KOPT-K1 (cell line): ENCODE data around the gene SYMPK.
"Not testable (repeated sequence)": the region's sequence is repeated elsewhere in the genome, so short reads cannot be mapped to it uniquely, and the experiment has no call there.

Source experiments
- H3K27ac ChIP-seq: fragments of 200-600 bp; sonication (generic); 2 replicates; pipeline ENCODE4 v1.5.1; 2016; ENCODE audit warnings: antibody characterized with exemption, mild to moderate bottlenecking, low read depth, low read length; ENCODE audit not compliant: poor library complexity, severe bottlenecking
- H3K36me3 ChIP-seq: fragments of 200-600 bp; sonication (generic); 2 replicates; pipeline ENCODE4 v1.5.1; 2017; ENCODE audit warnings: antibody characterized with exemption, mild to moderate bottlenecking, low read length, moderate library complexity; ENCODE audit not compliant: insufficient read depth
- H3K9me3 ChIP-seq: fragments of 200-600 bp; sonication (generic); 2 replicates; pipeline ENCODE4 v1.5.1; 2017; ENCODE audit warnings: antibody characterized with exemption, low read length, mild to moderate bottlenecking; ENCODE audit not compliant: insufficient read depth, poor library complexity, severe bottlenecking

The SYMPK gene

GRCh38 chr19:45862564-45863334 lies at the start of gene SYMPK:
TSS of gene SYMPK (minus strand) at chr19:45863147. CDS start at chr19:45854495, 8,652 bp downstream.
- H3K9me3 ChIP-seq: no peaks in the 10 kb centered on the region
- peaks cover 35% of the 10 kb centered on the region for H3K36me3 ChIP-seq
- peak within 1 kb of the TSS; percentile 78 for H3K27ac ChIP-seq

GRCh38 chr19:45911291-45911690 lies 48.3 kb upstream of the SYMPK start:
- Histone ChIP-seq H3K27ac (no peak overlapping the region), H3K36me3 (no peaks in the 10 kb centered on the region), H3K9me3 (no peaks in the 10 kb centered on the region)

GRCh38 chr19:45908956-45909355 lies 46.0 kb upstream of the SYMPK start:
- Histone ChIP-seq H3K27ac (no peak overlapping the region), H3K9me3 (no peaks in the 10 kb centered on the region), H3K36me3 (no peaks in the 10 kb centered on the region)

- no peaks in the 10 kb centered on the region for H3K36me3 ChIP-seq
- no peak overlapping the region for H3K27ac ChIP-seq
- no peaks in the 10 kb centered on the region for H3K9me3 ChIP-seq
Measured at GRCh38 chr19:45906221-45906620, 43.3 kb upstream of the SYMPK start.

- Histone ChIP-seq H3K9me3 (no peaks in the 10 kb centered on the region), H3K27ac (no peak overlapping the region), H3K36me3 (peaks cover 6% of the 10 kb centered on the region; the same call in 1 of the 2 replicates)
Measured at GRCh38 chr19:45905011-45905410, 42.1 kb upstream of the SYMPK start.

GRCh38 chr19:45902651-45903625 lies 40.0 kb upstream of the SYMPK start:
- H3K9me3 ChIP-seq: no peaks in the 10 kb centered on the region
- H3K27ac ChIP-seq: peak overlapping the region; percentile 83
- H3K36me3 ChIP-seq: peaks cover 26% of the 10 kb centered on the region

- Histone ChIP-seq H3K9me3 (no peaks in the 10 kb centered on the region), H3K27ac (peak within 1 kb of the TSS; percentile 83), H3K36me3 (peaks cover 33% of the 10 kb centered on the region)
Measured at GRCh38 chr19:45901912-45902650, 39.1 kb upstream of the SYMPK start, which contains the start of gene MYPOP. TSS of gene MYPOP (minus strand) at chr19:45902613. CDS start at chr19:45901773, 840 bp downstream.

GRCh38 chr19:45901432-45901911 lies 38.5 kb upstream of the SYMPK start:
- H3K27ac ChIP-seq: peak overlapping the region; percentile 83
- H3K9me3 ChIP-seq: no peaks in the 10 kb centered on the region
- H3K36me3 ChIP-seq: peaks cover 34% of the 10 kb centered on the region

- Histone ChIP-seq H3K9me3 (no peaks in the 10 kb centered on the region), H3K27ac (no peak overlapping the region), H3K36me3 (peaks cover 39% of the 10 kb centered on the region)
Measured at GRCh38 chr19:45900738-45901431, 37.9 kb upstream of the SYMPK start.

GRCh38 chr19:45899919-45900589 lies 37.1 kb upstream of the SYMPK start:
- H3K36me3 ChIP-seq: peaks cover 47% of the 10 kb centered on the region
- no peak overlapping the region for H3K27ac ChIP-seq
- H3K9me3 ChIP-seq: no peaks in the 10 kb centered on the region

- H3K36me3 ChIP-seq: peaks cover 52% of the 10 kb centered on the region
Measured at GRCh38 chr19:45899253-45899652, 36.3 kb upstream of the SYMPK start.

GRCh38 chr19:45897261-45897812 lies 34.4 kb upstream of the SYMPK start:
- peaks cover 52% of the 10 kb centered on the region for H3K36me3 ChIP-seq
- no peaks in the 10 kb centered on the region for H3K9me3 ChIP-seq
- H3K27ac ChIP-seq: no peak overlapping the region

More at GRCh38 chr19:45899253-45899652, 36.3 kb upstream of the SYMPK start:
- H3K9me3 ChIP-seq: no peaks in the 10 kb centered on the region
- no peak overlapping the region for H3K27ac ChIP-seq

GRCh38 chr19:45895983-45896599 lies 33.1 kb upstream of the SYMPK start:
- H3K36me3 ChIP-seq: peaks cover 52% of the 10 kb centered on the region
- H3K27ac ChIP-seq, H3K9me3 ChIP-seq: not testable (repeated sequence)
